HuH-7.5 (cell line): Measurements from ENCODE around the gene STATH.
A peak's percentile ranks its signal among the peaks of the same experiment; 100 is the strongest.
"Not testable (repeated sequence)": the region's sequence is repeated elsewhere in the genome, so short reads cannot be mapped to it uniquely, and the experiment has no call there.

ENCODE experiments used
- DNase-seq: peaks from one replicate; pipeline ENCODE4 v3.0.0; 2011; ENCODE audit warnings: low spot score

Gene STATH, protein sequence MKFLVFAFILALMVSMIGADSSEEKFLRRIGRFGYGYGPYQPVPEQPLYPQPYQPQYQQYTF

DNA sequence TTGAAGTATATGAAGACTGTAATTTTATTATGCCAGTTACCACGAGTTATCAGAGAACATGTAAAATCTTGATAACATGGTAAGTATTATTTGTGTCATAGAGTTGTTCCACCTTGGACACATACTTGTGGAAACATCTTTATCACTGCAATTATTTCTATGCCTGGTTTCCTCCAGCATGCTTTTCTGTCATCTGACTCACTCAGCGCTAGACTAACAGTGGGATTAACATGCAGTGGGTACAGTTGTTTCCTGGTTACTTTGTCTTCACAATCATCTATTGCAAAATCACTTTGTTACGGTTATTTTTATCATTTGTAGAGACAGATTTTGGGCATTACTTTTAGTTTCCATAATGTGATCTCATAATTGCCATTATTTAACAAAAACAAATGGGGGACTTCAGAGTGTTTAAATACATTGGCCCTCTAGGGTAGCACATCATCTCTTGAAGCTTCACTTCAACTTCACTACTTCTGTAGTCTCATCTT lies at the start of gene STATH:
Gene STATH (plus strand): TSS at position 441 of the 491 bp plus-strand sequence. CDS start 2,472 bp downstream, outside the sequence.
- no peak for DNase-seq

DNA sequence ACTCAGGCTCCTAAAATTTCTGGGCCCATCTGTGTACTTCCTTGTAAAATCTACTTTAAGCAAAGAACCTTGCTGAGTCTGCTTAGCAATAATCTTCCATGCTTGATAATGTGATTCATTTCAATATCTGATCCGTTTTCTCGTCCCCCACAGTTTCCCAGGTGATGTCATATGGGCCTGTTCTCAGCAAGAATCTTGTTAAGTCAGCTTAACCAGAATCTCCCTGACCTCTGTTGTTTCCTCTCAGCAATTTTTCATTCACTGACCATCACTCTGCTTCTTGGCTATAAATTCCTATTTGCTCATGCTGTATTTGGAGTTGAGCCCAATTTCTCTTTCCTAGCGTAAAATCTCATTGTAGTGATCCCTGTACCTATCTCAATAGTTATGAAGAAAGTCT lies 44.2 kb upstream of the STATH start:
- no peak for DNase-seq

DNA sequence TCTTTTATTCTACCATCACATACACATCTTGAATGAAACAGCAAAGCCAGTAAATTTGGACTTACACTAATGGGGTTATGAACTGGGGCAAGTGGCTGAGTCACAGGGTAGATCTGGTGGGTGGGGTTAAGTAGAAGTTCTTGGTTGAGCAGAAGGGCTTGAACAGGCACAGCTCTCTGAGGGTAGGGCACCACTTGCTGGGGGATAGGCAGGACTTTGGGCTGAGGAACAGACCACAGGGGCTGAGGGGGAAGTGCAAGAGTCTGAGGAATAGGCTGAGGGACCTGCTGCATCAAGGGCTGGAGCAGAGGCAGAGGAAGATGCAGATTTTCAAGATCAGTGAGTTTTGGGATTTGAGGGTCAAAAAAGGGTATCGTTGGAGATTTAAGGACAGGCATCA lies 38.6 kb upstream of the STATH start:
- DNase-seq, result no peak

DNA sequence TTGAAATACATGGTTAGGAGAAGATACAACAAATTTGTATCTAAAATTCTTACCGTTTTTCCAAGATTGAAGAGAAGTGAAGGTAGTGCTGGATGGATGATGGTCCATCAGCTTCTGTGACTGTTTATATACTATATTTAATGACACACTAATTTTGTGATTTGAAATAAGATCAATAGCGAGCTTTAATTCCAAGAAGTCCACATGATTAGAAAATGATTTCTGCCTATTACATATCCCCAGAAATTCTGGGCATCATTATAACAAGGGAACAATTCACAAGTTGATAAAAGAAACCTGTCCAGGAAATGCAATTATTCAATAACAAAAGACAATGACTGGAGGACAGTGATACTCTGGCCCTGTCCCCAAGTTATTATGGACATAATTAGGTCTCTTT lies 30.1 kb upstream of the STATH start, which contains the start of gene CSN2:
Gene CSN2 (minus strand): TSS at position 101 of the 400 bp plus-strand sequence. CDS start 4,733 bp downstream, outside the sequence.
- DNase-seq, result no peak

DNA sequence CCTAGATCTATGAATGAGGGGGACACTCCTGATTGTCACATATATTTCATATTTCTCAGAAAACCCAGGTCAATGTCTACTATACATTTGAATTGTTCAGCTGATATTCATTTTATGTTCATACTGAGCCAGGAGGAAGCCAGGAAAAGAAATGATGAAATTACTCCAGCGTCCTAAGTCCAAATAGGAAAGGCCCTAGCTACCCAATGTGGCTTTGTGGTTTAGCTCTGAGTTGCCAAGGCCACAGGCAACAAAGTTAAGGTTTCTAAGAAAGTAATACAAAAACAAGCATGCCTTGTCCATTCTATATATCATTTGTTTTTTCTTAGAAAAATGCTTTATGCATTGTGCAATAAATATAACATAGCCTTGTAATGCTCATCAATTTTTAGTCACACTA lies 25.7 kb upstream of the STATH start:
- no peak for DNase-seq

DNA sequence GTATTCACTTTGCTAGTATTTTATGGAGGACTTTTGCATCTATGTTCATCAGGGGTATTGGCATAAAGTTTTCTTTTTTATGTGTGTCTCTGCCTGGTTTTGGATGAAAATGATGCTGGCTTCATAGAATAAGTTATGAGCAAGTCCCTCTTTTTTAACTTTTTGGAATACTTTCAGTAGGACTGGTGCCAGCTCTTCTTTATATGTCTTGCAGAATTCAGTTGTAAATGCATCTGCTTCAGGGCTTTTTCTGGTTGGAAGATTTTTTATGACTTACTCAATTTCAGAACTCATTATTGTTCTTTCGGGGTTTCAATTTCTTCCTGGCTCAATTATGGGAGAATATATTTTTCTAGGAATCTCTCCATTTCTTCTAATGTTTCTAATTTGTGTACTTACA lies 21.1 kb upstream of the STATH start:
- DNase-seq, result no peak

DNA sequence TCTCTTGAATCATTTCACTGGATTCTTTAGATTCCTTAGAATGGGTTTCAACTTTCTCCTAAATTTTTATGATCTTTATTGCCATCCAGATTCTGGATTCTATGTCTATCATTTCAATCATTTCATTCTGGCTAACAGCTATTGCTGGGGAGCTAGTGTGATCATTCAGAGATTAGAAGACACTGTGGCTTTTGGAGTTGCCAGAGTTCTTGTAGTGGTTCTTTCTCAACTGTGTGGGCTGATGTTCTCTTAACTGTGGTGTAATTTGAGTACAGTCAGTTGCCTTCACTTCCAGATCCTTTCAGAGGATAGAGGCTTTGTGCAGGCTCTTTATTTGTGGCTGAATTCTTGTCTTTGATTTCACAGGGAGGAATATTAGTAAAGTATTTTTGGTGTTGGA lies 18.2 kb upstream of the STATH start:
- DNase-seq, result no peak

DNA sequence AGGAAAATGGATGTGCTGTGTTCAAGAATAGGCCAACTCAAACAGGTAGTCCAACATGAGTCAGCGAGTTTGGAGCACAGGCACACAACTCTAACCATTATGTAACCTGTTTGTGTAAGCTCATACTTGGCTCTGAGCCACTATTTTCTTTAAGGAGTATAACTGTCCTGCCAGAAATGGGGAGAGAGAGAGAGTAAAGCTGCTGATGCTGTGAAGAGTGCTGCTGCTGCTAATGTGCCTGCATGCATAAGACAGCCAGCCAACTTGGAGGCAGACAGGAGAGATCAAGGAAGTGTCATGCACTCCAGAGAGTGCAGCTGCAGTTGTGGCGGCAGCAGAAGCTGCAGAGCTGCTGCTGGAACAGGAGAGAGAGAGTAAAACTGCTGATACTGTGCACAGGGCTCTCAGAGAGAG lies 11.7 kb upstream of the STATH start:
- peak; percentile 8 for DNase-seq

DNA sequence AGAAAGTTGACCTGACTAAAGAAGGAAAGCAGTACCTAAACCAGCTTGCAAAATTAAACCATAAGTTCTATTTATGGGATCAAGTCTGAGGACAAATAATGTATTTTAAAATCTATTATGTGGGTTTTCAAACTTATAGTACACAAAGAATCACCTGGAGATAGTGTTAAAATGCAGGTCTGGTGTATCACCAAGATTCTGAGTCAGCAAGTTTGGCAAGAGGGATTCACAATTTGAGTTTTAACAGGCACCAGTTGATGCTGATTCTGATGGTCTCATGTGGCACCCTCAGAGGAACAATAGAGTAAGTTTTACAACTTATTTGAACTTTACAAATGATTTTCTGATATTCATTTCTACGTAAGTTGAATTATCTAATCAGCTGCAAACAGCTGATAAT lies 9.1 kb upstream of the STATH start:
- DNase-seq, result no peak

DNA sequence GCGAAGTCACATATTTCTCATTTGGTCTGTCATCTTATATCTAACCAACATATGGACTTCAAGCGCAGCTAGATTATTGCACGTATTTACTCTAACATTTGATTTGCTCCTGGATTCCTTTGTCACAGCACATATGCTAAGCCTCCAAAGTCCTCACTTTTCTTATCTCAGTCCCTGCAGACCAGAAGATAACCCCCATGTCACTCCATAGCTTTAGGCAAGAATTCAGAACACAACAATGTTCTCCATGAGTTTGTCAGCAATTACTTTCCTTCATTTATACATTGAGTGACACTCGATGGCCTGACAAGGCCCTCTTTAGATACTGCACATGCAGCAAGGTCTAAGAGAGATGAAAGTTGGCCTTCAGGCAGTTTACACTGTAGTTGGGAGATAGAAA lies 4.8 kb upstream of the STATH start:
- no peak for DNase-seq

DNA sequence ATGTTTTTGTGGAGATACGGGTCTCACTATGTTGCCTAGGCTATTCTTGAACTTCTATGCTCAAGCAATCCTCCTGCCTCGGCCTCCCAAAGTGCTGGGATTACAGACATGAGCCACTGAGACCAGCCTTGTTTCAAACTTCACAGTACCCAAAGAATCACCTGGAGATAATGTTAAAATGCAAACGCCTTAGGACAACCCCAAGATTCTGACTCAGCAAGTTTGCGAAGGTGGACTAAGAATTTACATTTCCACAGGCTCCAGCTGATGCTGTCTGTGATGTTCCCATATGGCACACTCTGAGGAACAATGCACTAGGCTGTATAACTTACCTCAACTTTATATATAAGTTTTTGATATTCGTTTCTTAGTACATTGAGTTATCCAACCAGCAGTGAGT lies 984 bp upstream of the STATH start:
- no peak for DNase-seq

DNA sequence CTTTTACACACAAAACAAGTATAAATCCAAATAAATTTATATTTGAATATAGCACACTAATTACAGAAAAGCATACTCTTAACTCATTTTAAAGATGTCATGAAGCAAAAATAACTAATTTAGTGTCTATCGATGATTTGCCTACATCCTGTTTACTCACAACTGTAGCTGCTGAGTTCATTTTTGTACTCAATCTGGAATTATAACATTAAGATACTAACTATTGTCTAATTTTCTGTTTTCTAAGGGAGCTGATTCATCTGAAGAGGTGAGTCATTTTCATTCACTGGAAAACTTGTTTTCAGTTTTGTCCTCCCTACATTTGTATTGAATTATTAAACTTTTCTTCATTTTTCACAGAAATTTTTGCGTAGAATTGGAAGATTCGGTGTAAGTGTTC lies 3.7 kb downstream of the STATH start:
- no peak for DNase-seq

DNA sequence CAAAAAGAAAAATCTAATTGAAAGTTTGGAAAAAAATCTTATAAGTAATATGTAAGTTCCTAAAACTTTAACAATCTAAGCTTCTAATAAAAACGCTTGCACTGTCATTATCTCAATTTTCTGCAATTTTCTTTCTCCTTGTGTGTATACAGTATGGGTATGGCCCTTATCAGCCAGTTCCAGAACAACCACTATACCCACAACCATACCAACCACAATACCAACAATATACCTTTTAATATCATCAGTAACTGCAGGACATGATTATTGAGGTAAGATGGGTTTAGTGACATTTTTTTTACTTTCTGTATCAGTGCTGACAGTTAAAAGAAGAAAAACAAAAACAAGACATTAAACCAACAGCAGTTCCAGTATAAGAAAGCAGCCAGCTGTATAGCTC lies 4.9 kb downstream of the STATH start:
- DNase-seq, result no peak

DNA sequence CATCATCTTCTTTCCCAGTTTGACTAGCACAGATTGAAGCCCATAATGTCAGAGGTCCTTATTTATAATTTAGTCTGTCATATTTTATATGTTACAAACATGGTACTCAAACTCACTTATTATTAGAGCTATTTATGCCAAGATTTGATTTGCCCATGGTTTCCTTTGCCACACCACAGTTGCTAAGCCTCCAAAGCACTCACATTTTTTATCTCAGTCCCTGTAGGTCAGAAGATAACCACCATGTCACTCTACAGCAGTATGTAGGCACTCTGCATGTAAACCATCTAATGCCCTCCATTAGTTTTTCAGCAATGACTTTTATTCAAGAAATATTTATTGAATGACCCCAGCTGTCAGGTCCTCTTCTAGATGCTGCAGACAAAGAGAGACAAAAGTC lies 6.7 kb downstream of the STATH start:
- no peak for DNase-seq

DNA sequence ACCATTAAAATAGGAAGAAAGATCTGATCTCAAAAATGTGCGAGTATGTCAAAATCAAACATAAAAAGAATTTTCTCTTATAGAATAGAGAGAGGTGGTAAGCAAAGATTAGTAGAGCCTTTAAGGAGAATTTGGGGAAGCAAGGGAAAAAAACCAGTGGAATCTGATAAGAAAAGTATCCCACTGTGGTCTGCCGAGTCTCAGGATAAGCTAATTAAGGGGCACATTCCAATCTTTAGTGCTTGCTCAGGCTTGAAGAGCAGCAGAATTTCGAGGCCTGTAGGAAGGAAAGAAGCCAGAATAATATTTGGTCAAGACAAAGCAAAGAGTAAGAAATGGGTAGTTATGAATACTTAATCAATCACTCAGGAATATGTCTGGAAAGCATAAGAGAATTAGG lies 13.0 kb downstream of the STATH start:
- no peak for DNase-seq

DNA sequence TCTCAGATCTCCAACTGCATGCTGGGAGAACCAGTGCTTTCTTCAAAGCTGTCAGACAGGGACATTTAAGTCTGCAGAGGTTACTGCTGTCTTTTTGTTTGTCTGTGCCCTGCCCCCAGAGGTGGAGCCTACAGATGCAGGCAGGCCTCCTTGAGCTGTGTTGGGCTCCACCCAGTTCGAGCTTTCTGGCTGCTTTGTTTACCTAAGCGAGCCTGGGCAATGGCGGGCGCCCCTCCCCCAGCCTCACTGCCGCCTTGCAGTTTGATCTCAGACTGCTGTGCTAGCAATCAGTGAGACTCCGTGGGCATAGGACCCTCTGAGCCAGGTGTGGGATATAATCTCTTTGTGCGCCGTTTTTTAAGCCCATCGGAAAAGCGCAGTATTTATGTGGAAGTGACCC lies 23.2 kb downstream of the STATH start:
- not testable (repeated sequence) for DNase-seq

DNA sequence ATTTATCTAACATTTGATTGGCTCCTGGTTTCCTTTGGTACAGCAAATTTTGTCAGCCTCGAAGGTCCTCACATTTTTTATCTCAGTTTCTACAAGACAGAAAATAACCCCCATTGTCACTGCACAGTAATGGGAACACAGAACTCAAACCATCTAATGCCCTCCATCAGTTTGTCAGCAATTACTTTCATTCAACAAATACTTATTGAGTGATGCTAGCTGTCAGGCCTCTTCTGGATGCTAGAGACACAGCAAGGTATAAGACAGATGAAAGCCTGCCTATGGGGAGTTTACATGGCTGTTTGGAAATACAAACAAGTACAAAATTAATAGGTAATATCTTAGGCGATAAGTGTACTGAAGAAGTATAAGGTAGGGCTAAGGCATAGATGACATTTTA lies 27.5 kb downstream of the STATH start:
- no peak for DNase-seq

DNA sequence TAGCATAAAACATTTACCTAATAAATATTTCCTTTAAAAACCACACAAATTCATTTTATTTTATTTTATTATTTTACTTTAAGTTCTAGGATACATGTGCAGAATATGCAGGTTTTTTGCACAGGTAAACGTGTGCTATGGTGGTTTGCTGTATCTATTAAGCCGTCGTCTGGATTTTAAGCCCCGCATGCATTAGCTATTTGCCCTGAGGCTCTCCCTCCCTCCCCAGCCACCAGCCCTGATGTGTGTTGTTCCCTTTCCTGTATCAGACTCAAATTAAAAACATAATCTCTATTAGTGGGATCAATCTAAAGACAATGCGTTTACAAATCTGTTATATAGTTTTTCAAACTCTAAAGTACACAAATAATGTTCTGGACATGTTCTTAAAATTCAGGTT lies 31.2 kb downstream of the STATH start:
- no peak for DNase-seq

DNA sequence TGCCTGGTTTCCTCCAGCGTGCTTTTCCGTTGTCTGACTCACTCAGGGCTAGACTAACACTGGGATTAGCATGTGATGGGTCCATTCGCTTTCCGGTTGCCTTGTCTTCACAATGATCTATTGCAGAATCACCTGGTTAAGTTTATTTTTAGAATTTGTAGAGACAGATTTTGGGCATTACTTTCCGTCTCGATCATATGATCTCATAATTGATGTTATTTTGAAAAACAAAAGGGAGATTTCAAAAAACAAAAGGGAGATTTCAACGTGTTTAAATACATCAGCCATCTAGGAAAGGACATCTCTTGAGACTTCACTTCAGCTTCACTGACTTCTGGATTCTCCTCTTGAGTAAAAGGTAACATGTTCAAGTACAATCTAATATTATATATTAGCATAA lies 32.4 kb downstream of the STATH start, which contains the start of gene HTN3:
Gene HTN3 (plus strand): TSS at position 301 of the 400 bp plus-strand sequence. CDS start 2,282 bp downstream, outside the sequence.
- not testable (repeated sequence) for DNase-seq

DNA sequence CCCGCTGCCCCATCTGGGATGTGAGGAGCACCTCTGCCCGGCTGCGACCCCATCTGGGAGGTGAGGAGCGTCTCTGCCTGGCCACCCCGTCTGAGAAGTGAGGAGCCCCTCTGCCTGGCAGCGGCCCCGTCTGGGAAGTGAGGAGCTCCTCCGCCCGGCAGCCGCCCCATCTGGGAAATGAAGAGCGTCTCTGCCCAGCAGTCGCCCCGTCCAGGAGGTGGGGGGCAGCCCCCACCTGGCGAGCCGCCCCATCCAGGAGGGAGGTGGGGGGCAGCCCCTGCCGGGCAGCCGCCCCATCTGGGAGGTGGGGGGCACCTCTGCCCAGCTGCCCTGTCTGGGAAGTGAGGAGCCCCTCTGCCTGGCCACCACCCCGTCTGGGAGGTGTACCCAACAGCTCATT lies 41.8 kb downstream of the STATH start:
- DNase-seq, result not testable (repeated sequence)

DNA sequence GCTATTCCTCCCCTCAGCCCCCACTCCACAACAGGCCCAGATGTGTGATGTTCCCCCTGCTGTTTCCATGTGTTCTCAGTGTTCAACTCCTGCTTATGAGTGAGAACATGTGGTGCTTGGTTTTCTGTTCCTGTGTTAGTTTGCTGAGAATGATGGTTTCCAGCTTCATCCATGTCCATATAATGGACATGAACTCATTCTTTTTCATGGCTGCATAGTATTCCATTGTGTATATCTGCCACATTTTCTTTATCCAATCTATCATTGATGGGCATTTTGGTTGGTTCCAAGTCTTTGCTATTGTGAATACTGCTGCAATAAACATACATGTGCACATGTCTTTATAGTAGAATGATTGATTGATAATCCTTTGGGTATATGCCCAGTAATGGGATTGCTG lies 44.2 kb downstream of the STATH start:
- DNase-seq, result not testable (repeated sequence)

DNA sequence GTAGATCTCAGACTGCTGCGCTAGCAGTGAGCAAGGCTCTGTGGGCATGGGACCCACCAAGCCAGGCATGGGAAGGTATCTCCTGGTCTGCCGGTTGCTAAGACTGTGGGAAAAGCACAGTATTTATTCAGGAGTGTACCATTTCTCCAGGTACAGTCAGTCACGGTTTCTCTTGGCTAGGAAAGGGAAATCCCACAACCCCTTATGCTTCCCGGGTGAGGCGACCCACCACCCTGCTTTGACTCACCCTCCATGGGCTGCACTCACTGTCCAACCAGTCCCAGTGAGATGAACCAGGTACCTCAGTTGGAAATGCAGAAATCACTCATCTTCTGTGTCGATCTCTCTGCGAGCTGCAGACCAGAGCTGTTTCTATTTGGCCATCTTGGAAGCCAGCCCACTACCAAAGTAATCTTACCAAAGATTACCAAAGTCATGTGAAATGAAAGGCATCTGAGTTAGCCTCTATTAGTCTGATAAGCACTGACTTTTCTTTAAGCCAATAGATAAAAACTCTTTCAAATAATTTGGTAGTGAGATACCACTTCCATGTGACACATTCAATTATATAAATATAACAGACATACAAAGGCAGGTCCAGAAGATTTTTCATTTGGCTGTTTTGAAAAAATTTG lies 46.0 kb downstream of the STATH start:
- no peak for DNase-seq

DNA sequence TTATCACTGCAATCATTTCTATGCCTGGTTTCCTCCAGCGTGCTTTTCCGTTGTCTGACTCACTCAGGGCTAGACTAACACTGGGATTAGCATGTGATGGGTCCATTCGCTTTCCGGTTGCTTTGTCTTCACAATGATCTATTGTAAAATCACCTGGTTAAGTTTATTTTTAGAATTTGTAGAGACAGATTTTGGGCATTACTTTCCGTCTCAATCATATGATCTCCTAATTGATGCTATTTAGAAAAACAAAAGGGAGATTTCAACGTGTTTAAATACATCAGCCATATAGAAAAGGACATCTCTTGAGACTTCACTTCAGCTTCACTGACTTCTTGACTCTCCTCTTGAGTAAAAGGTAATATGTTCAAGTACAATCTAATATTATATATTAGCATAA lies 54.4 kb downstream of the STATH start, which contains the start of gene HTN1:
Gene HTN1 (plus strand): TSS at position 301 of the 400 bp plus-strand sequence. CDS start 2,639 bp downstream, outside the sequence.
- DNase-seq, result not testable (repeated sequence)
